PC-3 (cell line): ENCODE results near the gene LPIN1. TPM values are rescaled to one million over a fixed set of nuclear protein-coding genes. Genes with fewer than 3 reads are reported as not detected.

Experiments used
- ATAC-seq: fragments of 200-7000 bp; cut with Tn5 transposase; 2 replicates; pipeline ENCODE4 v1.9.1; 2020; ENCODE audit warnings: mild to moderate bottlenecking, moderate library complexity
- BruUV-seq: library from RNA; stranded (reverse); fragments of 400-500 nt; replicated peaks from 2 replicates; lab custom pipeline; 2021; lab: Mats Ljungman, UMichigan
- CTCF ChIA-PET: fragments of 300-600 bp; sonication (Branson Sonifier 250); formaldehyde crosslinking; loops from one replicate; lab custom pipeline; 2022; ENCODE audit warnings: antibody characterized with exemption; lab: Charles Lee
- POLR2A ChIA-PET: fragments of 300-600 bp; sonication (Branson Sonifier 250); formaldehyde crosslinking; loops from one replicate; lab custom pipeline; 2022; ENCODE audit warnings: antibody characterized with exemption; ENCODE audit not compliant: unreplicated experiment; lab: Charles Lee
- DNase-seq: peaks from one replicate; pipeline ENCODE4 v3.0.0-alpha.2; 2015
- H2AFZ ChIP-seq: fragments of 300-600 bp; sonication (generic); 2 replicates; pipeline ENCODE4 v1.6.0; 2016; ENCODE audit warnings: antibody characterized with exemption, low read length
- H3F3A ChIP-seq: fragments of 300-600 bp; sonication (generic); one replicate; pipeline ENCODE4 v1.6.0; 2017; ENCODE audit warnings: antibody characterized with exemption, low read length, control low read depth, mild to moderate bottlenecking; ENCODE audit not compliant: unreplicated experiment
- H3K27ac ChIP-seq: fragments of 300-600 bp; sonication (generic); 2 replicates; pipeline ENCODE4 v1.5.1; 2016; ENCODE audit warnings: mild to moderate bottlenecking, low read length
- H3K27me3 ChIP-seq: fragments of 300-600 bp; sonication (generic); 2 replicates; pipeline ENCODE4 v1.6.1; 2016; ENCODE audit warnings: low read length, mixed read lengths
- H3K36me3 ChIP-seq: fragments of 300-600 bp; sonication (generic); 2 replicates; pipeline ENCODE4 v1.6.1; 2016; ENCODE audit warnings: low read depth, mixed run types, low read length, mixed read lengths
- H3K4me1 ChIP-seq: fragments of 300-600 bp; sonication (generic); 2 replicates; pipeline ENCODE4 v1.5.1; 2016; ENCODE audit warnings: low read length; ENCODE audit not compliant: insufficient read depth
- H3K4me2 ChIP-seq: fragments of 300-600 bp; sonication (generic); 2 replicates; pipeline ENCODE4 v1.6.0; 2016; ENCODE audit warnings: low read length
- H3K4me3 ChIP-seq: fragments of 300-600 bp; sonication (generic); 2 replicates; pipeline ENCODE4 v1.5.1; 2016; ENCODE audit warnings: mild to moderate bottlenecking, low read length, mixed read lengths
- H3K79me2 ChIP-seq: fragments of 300-600 bp; sonication (generic); 2 replicates; pipeline ENCODE4 v1.6.1; 2017; ENCODE audit warnings: low read length, mixed read lengths
- H3K9ac ChIP-seq: fragments of 300-600 bp; sonication (generic); 2 replicates; pipeline ENCODE4 v1.6.0; 2016; ENCODE audit warnings: mild to moderate bottlenecking, low read length
- H3K9me2 ChIP-seq: fragments of 300-600 bp; sonication (generic); replicated peaks from 2 replicates; pipeline ENCODE4 v1.6.1; 2016; ENCODE audit warnings: mixed run types, low read length, mixed read lengths
- H3K9me3 ChIP-seq: fragments of 300-600 bp; sonication (generic); 2 replicates; pipeline ENCODE4 v1.6.1; 2016; ENCODE audit warnings: low read length, mixed read lengths
- H4K20me1 ChIP-seq: fragments of 300-600 bp; sonication (generic); 2 replicates; pipeline ENCODE4 v1.6.1; 2016; ENCODE audit warnings: low read length, mixed read lengths
- CTCF ChIP-seq: fragments of 300-600 bp; sonication (generic); conservative IDR thresholded peaks from 2 replicates; pipeline ENCODE4 v1.5.1; 2017; ENCODE audit warnings: antibody characterized with exemption, low read depth, mild to moderate bottlenecking, low read length
- EZH2 ChIP-seq: fragments of 300-600 bp; sonication (generic); IDR thresholded peaks from one replicate; pipeline ENCODE4 v1.6.1; 2017; ENCODE audit warnings: antibody characterized with exemption, mild to moderate bottlenecking, low read length; ENCODE audit not compliant: unreplicated experiment
- EZH2phosphoT487 ChIP-seq: fragments of 300-600 bp; sonication (generic); IDR thresholded peaks from 2 replicates; pipeline ENCODE4 v1.6.1; 2018; ENCODE audit warnings: mild to moderate bottlenecking, antibody characterized with exemption, low read length, borderline replicate concordance
- intact Hi-C: fragments of 100-400 bp; cut with micrococcal nuclease; formaldehyde crosslinking; loops from 2 replicates; pipeline ENCODE4 v1.9.0; 2023
- total RNA-seq: library from RNA; depleted of rRNA; stranded (reverse); fragments of >200 nt; gene quantifications from 2 replicates; pipeline ENCODE4 v1.2.3, GENCODE V29; 2014

Gene LPIN1
- total RNA-seq, 1 experiment from 2014 or later: 40.9 TPM

DNA sequence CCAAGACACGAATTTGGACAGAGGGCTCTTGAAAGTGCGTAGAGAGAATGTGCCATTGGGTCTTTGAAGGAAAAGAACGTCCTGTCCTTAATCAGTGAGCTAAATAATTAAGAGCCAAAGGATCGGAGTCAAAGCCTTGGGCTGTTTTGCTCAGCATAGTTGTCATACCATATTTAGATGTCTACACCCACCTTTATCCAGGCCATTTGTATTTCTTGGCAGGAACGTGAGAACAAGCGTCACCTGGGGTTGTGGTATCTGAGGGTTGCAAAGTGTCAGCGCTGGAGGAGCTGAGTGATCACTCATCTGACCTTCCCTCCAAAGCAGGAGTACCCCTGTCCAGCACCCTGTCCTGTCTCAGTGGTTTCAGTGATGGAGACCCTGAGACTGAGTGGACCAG lies 4.5 kb downstream of the LPIN1 start:
- BruUV-seq: no TSS peak
- Histone ChIP-seq H3K4me1 (peaks cover 45% of the 10 kb centered on the region), H3K4me3 (no peak overlapping the region), H3K79me2 (peaks cover 91% of the 10 kb centered on the region), H3K27me3 (no peaks in the 10 kb centered on the region), H3K27ac (no peak overlapping the region), H2AFZ (no peak overlapping the region), H3K4me2 (no peak overlapping the region), H3F3A (no peaks in the 10 kb centered on the region), H3K9me2 (no peaks in the 10 kb centered on the region), H4K20me1 (peaks cover 56% of the 10 kb centered on the region), H3K36me3 (no peaks in the 10 kb centered on the region), H3K9ac (no peak overlapping the region), H3K9me3 (no peaks in the 10 kb centered on the region)
- ChIA-PET CTCF (no interaction called here), POLR2A (no interaction called here)
- DNase-seq (no peak), ATAC-seq (no peak)
- no peak for TF ChIP-seq EZH2
- TF ChIP-seq EZH2phosphoT487: no peak
- intact Hi-C loops: no loop called here

DNA sequence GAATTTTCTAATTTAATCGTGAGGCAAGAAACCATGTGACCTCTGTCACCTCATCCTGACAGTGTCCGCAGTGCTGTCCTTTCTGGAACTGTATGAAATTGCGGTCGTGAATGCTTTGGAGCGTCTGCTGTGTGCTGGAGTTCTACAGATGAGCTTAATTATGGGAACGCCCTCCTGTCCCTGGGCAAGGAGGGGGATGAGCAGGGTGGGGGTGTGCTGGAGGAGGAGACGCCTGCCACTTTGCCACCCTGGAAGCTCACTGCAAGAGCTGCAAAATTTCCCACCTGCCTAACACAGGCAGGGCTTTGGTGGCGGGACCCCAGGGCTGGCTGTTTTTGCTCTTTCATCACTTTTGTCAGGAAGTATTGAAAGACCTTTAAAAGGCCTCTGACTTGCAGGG lies 6.5 kb downstream of the LPIN1 start:
- H3K36me3 ChIP-seq: 0 out of 2 replicates have a peak, but pooled peaks cover 3% of the 10 kb centered on the region
- intact Hi-C loops: no loop called here
- no peak overlapping the region for H3K9ac ChIP-seq
- no peaks in the 10 kb centered on the region for H3K9me3 ChIP-seq
- H3K4me3 ChIP-seq: peak overlapping the region; percentile 36; the same call in 1 of the 2 replicates
- no peaks in the 10 kb centered on the region for H3K27me3 ChIP-seq
- H4K20me1 ChIP-seq: peaks cover 48% of the 10 kb centered on the region
- BruUV-seq: no TSS peak
- TF ChIP-seq EZH2phosphoT487: no peak
- TF ChIP-seq CTCF: no peak
- no peak for TF ChIP-seq EZH2
- H3K4me1 ChIP-seq: peaks cover 34% of the 10 kb centered on the region
- ChIA-PET CTCF (interaction anchor here (0.9 to 2.0 kb wide), 2 partner anchors 9 to 24 kb away, joined by 3 to 6 read pairs; no protein-coding TSS in a partner anchor), POLR2A (interaction anchor here (0.5 kb wide), 1 partner anchor 90 kb away, joined by 4 read pairs; no protein-coding TSS in a partner anchor)
- H3F3A ChIP-seq: peaks cover 3% of the 10 kb centered on the region
- peak overlapping the region; percentile 63 for H3K4me2 ChIP-seq
- H2AFZ ChIP-seq: no peak overlapping the region
- no peak for DNase-seq
- H3K27ac ChIP-seq: peak overlapping the region; percentile 46; the same call in 1 of the 2 replicates
- H3K79me2 ChIP-seq: peaks cover 95% of the 10 kb centered on the region
- no peak for ATAC-seq
- H3K9me2 ChIP-seq: no peaks in the 10 kb centered on the region

- Histone ChIP-seq H4K20me1 (peaks cover 46% of the 10 kb centered on the region), H3K4me2 (peak overlapping the region; percentile 63), H2AFZ (no peak overlapping the region), H3K4me1 (peaks cover 28% of the 10 kb centered on the region), H3K79me2 (peaks cover 95% of the 10 kb centered on the region), H3K9me3 (no peaks in the 10 kb centered on the region), H3K9me2 (no peaks in the 10 kb centered on the region), H3K27me3 (no peaks in the 10 kb centered on the region), H3K4me3 (peak overlapping the region; percentile 36; the same call in 1 of the 2 replicates), H3F3A (peaks cover 3% of the 10 kb centered on the region), H3K9ac (no peak overlapping the region), H3K27ac (peak overlapping the region; percentile 46; the same call in 1 of the 2 replicates), H3K36me3 (0 out of 2 replicates have a peak, but pooled peaks cover 3% of the 10 kb centered on the region)
- DNase-seq (peak; percentile 45), ATAC-seq (peak; percentile 74)
- TF ChIP-seq CTCF (no peak), EZH2phosphoT487 (no peak), EZH2 (no peak)
- intact Hi-C loops: no loop called here
- BruUV-seq: no TSS peak
- CTCF ChIA-PET: interaction anchor here (0.6 to 2.0 kb wide), 4 partner anchors 9 to 1674 kb away, joined by 3 to 6 read pairs (median 5); no protein-coding TSS in a partner anchor
- POLR2A ChIA-PET: interaction anchor here (0.5 kb wide), 1 partner anchor 90 kb away, joined by 4 read pairs; no protein-coding TSS in a partner anchor
Measured at GRCh38 chr2:11753452-11753885, 7.0 kb downstream of the LPIN1 start.
